A673 (cell line): ENCODE results near the gene PRKCQ.

ENCODE experiments used
- CTCF ChIP-seq: fragments of 300-800, 200-600 bp; sonication (generic); conservative IDR thresholded peaks from 2 replicates; pipeline ENCODE4 v1.5.1; 2017; ENCODE audit warnings: low read depth, mild to moderate bottlenecking, antibody characterized with exemption, low read length, moderate library complexity, mixed read lengths
- EZH2 ChIP-seq: fragments of 200-600 bp; sonication (generic); IDR thresholded peaks from 2 replicates; pipeline ENCODE4 v1.6.1; 2017; ENCODE audit warnings: borderline replicate concordance, low read depth, mild to moderate bottlenecking, mixed read lengths, antibody characterized with exemption, low read length; ENCODE audit not compliant: poor library complexity, severe bottlenecking

DNA sequence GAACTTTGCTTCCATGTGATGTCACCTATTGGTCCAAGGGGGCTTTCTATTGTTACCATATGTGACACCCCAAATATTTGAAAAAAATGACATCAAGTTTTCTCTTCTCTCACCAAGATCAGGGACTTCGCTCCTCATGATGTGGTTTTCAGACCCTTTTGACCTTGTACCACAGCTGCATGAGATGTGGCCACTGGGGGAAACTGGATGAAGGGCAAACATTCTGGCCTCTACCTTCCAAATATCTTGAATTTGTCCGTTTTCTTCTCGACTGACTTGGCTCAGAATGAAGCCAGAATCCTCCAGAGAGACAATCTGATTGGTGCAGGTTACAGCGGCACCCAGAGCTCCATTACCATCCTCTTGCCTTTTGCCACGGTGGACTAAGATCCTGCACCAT, 122.7 kb downstream of the PRKCQ start:
- TF ChIP-seq CTCF (no peak), EZH2 (no peak)
